Left colon (tissue), 2 donors: Measurements from ENCODE around the gene BPIFB1. TPM values are rescaled to one million over a fixed set of nuclear protein-coding genes. Genes with fewer than 3 reads are reported as not detected.

Experiments used
- ATAC-seq: fragments of 200-7000 bp; cut with Tn5 transposase; one replicate; pipeline ENCODE4 v1.9.1; 2020; ENCODE audit warnings: mild to moderate bottlenecking, moderate library complexity
- DNase-seq, 2 donors: peaks; one replicate each; pipeline ENCODE4 v3.0.0-alpha.2; 2020
- intact Hi-C, 2 donors: fragments of 100-400 bp; cut with DNase I in 1 of 2; cut with micrococcal nuclease in 1 of 2; formaldehyde crosslinking; loops; one replicate each; pipeline versions ENCODE4 v1.11.2 to v1.14.0; 2022; cut with DNase I, micrococcal nuclease
- total RNA-seq, 2 donors: library from RNA; stranded (reverse); fragmentation: NEBNext Ultra II Directional; extraction: Animal tissue kit (Norgen Biotek cat#: 25700); gene quantifications; one replicate each; pipeline ENCODE4 v1.2.1, GENCODE V29; 2021
- donor health status: DM: no; HTN: no; CAD: no.
- donor health status: DM: yes; HTN: yes; CAD: no.

BPIFB1 gene
- total RNA-seq, 2 donors from 2014 or later = not detected

DNA sequence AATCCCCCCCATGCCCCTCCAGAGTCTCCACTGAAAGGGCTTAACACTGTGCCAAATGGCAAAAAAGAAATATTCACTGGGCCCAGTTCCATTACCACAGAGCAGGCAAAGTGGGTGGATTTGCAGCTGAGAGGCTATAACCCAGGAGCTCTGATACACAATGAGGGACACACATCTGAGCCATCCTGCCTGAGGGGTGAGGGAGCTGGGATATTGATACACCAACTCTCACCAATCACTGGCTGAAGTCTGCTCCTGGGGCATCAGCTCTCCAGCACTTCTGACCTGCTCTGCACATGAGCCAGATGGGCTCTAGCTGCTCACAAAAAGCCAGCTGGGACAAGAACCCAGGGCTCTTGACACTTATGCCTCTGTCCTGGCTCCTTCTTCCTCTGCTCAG is 4.9 kb downstream of the BPIFB1 start:
- ATAC-seq = no peak
- intact Hi-C loops = no loop called here

DNA sequence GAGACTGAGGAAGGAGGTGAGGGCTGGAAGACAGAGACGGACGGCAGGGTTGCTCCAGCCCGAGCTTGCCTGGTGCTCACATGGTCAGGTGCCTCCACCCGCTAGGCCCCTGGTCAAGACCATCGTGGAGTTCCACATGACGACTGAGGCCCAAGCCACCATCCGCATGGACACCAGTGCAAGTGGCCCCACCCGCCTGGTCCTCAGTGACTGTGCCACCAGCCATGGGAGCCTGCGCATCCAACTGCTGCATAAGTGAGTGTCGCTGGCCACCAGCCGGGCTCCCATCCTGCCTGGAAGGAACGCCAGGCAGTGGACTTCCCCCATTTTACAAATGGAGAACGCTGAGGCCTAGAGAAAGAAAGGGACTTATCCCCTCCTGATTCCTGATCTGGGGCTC is 7.8 kb downstream of the BPIFB1 start:
- intact Hi-C loops = no loop called here
- ATAC-seq = no peak
- no peak for DNase-seq

More for the DNA sequence above, 4.9 kb downstream of the BPIFB1 start:
- no peak for DNase-seq

DNA sequence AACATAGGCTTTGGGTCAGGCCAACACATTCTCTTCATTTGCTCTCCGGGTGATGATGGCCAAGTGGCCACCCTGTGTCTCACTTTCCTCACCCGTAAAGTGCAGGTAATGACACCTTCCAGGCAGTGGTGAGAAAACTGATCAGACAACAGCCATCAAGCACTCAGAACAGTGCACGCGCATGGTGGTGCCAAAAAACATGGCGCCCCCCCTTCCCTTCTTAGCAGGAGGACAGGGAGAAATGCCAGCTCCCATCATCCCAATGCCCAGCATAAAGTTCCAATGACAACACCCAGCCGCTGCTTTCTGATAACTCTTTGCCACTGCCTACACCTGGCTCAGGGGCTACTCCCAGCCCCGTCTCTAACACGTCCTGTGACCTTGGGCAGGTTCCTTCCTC is 8.4 kb downstream of the BPIFB1 start:
- ATAC-seq (no peak), DNase-seq (no peak)
- intact Hi-C loops = no loop called here

DNA sequence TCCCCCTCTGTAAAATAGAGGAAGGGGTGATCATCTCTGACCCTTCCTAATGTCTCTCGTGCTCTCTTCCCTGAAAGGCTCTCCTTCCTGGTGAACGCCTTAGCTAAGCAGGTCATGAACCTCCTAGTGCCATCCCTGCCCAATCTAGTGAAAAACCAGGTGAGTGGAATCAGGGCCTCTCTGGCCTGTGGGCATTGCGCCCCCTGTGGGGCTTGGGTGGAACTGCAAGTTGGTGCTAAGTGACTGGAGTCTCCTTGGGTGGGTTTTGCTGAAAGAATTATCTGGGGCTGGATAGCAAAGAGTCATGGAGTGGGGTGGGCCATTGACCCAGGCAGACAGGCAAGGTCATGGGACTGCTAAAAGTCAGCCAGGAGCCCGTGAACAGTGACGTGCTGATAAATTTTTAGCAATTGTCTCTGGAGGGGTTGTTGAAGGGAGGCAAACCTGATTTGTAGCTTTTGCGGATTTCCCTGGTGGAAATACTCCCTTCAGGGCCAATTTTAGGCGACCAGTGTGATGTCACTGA is 8.9 kb downstream of the BPIFB1 start:
- peak in 1 of 2 donors; percentile 36 for DNase-seq
- ATAC-seq = no peak
- intact Hi-C loops = no loop called here

DNA sequence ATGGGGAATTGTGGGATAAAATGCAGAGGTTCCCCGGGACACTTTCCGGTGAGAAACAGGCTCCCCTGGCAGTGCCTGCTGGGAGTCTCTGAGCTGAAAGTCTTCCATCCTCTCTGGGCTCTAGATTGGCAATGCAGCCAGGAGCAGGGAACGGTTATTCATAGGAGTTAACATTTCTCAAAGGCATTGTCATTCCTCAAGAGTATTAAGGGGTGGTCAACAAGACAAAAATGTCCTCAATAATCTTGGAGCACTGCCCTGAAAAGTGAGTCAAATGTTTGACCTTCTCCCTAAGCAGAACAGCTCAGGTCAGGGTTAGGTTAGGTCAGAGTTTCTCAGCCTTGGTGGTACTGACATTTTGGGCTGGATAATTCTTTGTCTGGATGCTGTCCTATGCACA is 13.2 kb downstream of the BPIFB1 start:
- ATAC-seq (no peak), DNase-seq (no peak)
- intact Hi-C loops = loop anchor here in 1 of 2 donors (5.0 kb wide), 2 partner anchors 394 to 509 kb away; no protein-coding TSS in a partner anchor

DNA sequence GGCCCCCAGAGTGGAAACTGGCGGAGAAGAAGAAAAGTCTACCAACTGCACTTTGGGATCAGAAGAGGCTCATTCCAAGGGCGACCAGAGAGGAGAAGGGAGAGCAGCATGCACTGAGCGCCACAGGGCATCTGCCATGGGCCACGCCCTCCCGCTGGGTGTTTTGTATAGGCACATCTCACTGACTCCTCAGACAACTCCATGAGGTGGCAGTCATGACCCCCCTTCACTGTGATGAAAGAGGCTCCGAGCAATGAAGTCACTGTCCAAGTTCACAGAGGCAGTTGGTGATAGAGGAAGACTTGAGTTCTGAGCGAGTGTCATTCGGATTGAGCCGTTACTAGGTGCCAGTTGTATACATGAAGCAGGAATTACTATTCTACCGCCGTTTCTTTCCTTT is 15.4 kb downstream of the BPIFB1 start:
- ATAC-seq = no peak
- intact Hi-C loops = loop anchor here in 1 of 2 donors (5.0 kb wide), 2 partner anchors 396 to 511 kb away; no protein-coding TSS in a partner anchor
- DNase-seq = no peak

DNA sequence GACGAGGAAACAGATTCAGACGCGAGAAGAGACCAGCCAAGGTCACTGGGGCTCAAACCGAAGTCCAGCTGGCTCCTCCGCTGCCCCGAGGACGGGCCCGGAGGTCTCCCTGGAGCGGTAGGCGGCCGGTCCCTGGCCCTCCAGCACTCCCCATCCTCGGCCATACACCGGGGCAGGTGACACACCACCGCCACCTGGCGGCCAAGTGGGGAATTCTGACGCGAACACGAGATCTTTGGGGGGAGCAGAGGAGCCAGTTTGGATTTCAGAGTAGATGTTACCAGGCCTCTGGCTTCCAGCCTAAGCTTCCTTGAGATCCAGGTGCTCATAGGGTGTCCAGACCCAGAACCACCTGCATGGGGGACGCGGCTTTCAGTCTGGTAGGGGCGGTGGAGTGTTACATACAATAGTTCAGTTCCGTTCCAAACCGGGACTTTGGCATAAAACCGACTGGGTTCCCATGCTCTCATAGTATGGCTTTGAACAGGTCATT is 16.1 kb downstream of the BPIFB1 start:
- DNase-seq (peak; percentile 27 to 65), ATAC-seq (peak; percentile 73)
- intact Hi-C loops = loop anchor here in 1 of 2 donors (5.0 kb wide), 2 partner anchors 397 to 512 kb away; no protein-coding TSS in a partner anchor

DNA sequence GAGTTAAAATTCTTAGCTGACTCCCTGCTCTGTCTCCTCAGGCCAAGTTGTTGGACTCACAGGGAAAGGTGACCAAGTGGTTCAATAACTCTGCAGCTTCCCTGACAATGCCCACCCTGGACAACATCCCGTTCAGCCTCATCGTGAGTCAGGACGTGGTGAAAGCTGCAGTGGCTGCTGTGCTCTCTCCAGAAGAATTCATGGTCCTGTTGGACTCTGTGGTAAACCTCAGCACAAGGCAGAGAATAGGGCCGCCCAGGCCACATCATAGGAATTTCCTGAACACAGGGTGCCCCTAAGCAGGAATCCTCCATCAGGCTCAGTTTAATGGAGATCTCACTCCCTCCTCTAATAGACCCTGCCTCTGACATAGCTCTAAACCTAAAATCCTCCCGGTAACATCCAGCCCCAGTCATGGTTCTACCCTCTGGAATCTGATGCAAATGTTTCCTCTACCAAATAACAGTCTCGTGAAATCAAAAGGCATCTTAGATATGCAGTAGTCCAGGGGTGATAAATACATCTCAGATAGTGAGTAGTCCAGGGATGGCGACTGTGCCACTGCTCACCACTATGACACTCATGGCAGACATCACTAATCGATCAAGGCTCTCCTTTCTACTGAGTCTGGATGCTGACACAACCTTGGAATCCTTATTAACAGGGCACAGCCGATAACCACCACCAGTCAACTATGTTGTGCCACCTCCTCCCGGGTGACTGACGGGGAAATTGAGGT is 18.3 kb downstream of the BPIFB1 start:
- intact Hi-C loops = loop anchor here in 1 of 2 donors (10.0 kb wide), 1 partner anchor 397 kb away; no protein-coding TSS in a partner anchor
- DNase-seq = no peak
- ATAC-seq = no peak

DNA sequence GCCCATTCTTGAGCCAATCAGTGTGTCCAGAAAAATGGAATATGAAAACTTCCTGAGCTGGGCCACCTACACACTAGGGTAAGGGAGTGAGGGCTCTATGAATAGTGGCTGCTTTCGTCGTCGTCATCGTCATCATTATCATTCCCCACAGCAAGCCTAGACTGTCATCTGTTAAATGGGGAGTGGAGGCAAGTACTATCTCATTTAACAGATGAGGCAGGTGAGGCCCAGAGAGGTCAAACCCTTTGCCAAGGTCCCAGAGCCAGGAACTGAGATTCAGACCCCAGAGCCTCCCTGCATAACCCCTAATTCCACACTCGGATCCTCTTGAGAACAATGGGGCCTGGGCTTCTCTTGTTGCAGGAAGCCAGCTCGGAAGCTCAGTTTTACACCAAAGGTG is 20.6 kb downstream of the BPIFB1 start:
- no peak for ATAC-seq
- intact Hi-C loops = loop anchor here in 1 of 2 donors (10.0 kb wide), 1 partner anchor 399 kb away; no protein-coding TSS in a partner anchor
- no peak for DNase-seq

DNA sequence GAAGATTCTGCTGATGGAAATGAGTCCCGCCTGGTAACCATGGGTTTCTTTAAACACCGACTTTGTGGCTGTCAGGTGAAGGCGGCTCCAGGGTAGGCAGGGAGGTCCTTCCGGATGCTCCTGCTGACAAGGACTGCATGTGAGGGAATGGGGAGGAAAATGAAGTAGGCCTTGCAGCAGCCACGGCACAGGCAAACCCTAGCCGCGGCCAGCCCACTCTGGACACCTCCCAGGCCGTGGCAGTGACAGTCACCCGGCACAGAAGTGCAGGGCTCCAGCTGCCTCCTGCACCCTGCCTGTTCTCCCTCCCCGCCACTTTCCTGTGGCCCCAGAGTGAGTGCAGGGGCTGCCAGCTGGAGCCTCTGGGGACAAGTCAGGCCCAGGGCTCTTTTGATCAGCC is 21.0 kb downstream of the BPIFB1 start:
- intact Hi-C loops = loop anchor here in 1 of 2 donors (10.0 kb wide), 1 partner anchor 399 kb away; no protein-coding TSS in a partner anchor
- ATAC-seq = no peak
- DNase-seq = no peak

DNA sequence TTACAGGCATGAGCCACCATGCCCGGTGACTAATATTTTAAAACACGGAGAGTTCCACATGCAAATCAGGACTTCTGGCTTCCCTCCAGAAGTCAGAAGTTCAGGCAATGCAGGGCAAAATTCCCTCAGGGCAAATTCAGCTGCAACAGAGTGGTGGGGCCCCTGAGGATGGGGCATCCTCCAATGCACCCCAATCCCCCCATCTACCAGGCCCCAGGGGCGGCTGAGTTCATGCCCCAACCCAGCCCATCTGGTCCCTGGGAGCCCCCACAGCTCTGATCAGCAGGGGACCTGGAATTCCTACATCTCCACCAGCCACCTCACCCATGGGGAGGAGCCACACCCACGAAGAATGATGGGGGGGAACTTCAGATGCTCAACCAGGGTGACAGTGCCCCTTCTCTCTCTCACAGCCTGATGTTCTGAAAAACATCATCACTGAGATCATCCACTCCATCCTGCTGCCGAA is 22.6 kb downstream of the BPIFB1 start:
- DNase-seq (no peak), ATAC-seq (no peak)
- intact Hi-C loops = loop anchor here in 1 of 2 donors (10.0 kb wide), 1 partner anchor 401 kb away; no protein-coding TSS in a partner anchor

DNA sequence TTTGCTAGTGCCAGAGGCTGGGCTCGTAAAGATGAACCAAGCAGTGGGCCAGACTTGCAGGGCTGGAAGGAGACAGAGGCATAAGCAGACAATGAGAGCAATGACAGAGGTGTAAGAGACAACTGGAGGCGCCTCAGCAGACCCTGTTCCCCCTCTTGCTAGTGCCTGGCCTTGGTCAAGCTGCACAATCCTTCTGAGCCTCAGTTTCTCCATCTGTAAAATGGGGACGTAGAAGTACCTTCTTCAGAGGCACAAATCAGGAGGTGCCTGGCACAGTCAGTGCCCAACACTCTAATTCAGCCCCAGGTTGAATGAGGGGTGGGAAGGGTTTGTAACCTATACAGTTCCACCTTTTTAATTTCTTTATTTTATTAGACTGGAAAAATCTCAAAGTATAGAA is 23.2 kb downstream of the BPIFB1 start:
- DNase-seq (no peak), ATAC-seq (no peak)
- intact Hi-C loops = loop anchor here in 1 of 2 donors (10.0 kb wide), 1 partner anchor 401 kb away; no protein-coding TSS in a partner anchor

DNA sequence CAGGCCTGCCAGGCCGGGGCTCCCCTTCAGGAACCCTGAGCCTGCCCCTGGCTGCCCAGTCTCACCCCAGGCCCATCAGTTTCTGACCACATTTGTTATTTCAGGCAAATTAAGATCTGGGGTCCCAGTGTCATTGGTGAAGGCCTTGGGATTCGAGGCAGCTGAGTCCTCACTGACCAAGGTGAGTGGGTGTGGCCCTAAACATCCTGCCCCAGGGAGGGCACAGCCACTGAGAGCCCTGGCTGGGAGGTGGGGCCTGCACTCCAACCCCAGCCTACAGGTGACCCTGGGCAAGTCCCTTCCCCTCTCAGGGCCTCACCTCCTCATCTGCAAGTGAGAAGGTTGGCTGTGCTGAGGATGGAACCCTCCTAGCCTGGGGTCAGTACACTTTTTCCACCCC is 23.8 kb downstream of the BPIFB1 start:
- DNase-seq (no peak), ATAC-seq (no peak)
- intact Hi-C loops = loop anchor here in 1 of 2 donors (10.0 kb wide), 1 partner anchor 402 kb away; no protein-coding TSS in a partner anchor

DNA sequence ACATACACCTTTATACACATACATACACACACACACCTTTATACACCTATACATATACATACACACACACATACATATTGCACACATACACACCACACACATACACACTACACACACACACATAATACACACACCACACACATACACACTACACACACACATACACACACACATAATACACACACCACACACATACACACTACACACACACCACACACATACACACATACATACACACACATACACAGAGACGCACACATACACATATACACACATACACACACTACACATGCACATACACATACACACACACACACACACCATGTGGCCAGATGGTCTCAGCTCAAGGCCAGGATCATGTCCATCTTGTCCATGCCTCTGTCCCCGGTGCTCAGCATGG is 25.7 kb downstream of the BPIFB1 start:
- DNase-seq = no peak
- ATAC-seq = no peak
- intact Hi-C loops = loop anchor here in 1 of 2 donors (10.0 kb wide), 1 partner anchor 404 kb away; no protein-coding TSS in a partner anchor

DNA sequence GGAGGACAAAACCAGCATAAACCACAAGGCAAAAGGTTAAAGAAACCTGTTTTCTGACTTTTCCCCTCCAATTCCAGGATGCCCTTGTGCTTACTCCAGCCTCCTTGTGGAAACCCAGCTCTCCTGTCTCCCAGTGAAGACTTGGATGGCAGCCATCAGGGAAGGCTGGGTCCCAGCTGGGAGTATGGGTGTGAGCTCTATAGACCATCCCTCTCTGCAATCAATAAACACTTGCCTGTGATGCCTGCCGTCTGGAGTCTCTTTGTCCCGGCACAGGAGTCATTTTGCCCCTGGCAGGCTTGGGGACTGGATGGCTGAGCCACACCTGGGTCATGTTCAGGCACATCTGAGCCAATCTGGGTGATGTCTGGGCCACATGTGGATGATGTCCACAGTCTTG is 26.6 kb downstream of the BPIFB1 start:
- DNase-seq = no peak
- ATAC-seq = no peak
- intact Hi-C loops = loop anchor here in 1 of 2 donors (10.0 kb wide), 1 partner anchor 405 kb away; no protein-coding TSS in a partner anchor

DNA sequence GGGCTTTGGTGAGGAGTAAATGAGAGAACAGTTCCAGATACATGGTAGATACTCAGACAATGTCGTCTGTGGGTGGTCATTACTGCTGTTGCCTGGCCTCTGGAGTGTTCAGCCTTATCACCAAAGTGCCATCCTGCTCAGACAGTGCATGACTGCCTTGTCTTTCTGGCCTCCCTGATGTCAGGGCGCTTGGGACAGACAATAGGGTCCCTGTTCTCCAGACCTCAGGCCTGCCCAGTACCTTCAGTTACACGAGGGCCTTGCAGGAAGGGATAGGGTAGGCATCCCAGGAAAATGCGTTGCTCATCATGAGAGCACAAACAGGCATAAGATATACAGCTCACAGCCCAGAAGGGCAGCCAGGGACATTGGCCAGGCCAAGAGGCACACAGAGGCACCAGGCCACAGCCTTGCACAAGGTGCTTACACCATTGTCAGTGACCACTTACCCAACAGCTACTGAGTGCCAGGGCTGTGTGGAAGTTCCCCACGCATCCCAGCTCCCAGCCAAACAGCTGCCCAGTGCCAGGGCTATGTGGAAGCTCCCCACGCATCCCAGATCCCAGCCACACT is 27.4 kb downstream of the BPIFB1 start:
- ATAC-seq (no peak), DNase-seq (no peak)
- intact Hi-C loops = no loop called here

DNA sequence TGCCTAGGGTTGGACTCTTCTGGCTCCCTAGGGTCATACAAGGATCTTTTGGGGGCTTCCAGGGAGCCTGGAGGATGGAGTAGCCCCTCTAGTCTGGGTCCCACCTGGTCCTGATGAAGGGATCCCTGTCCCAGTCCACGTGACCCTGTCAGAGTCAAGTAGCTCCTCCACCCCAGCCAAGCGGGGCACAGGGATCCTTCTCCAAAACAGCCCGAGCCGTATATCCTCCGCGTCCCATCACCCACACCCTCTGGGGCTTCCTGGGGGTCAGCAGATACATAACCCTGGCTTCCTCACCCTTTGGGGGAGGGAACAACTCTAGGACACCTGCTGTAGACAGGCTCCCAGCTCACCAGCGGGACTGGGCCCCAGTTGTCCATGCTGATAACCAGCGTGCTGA is 28.0 kb downstream of the BPIFB1 start:
- no peak for ATAC-seq
- intact Hi-C loops = no loop called here
- no peak for DNase-seq

DNA sequence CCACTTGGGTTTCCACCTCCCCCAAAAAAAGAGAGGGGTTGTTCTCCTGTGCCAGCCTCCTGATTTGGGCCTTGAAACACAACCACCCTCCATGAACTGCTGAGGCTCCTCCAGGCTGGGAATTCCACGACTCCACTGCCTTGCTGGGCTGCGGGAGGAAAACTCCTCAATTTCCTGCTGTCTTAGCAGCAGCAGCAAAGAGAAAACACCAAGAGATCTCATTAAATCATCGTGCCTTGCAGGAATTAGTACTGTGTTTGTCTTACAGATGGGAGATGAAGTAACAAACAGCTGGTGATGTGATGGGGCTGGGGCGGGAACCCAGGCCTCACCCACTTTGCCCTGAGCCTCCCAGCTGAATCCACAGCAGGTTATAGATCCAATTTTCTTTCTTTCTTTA is 29.0 kb downstream of the BPIFB1 start:
- ATAC-seq = no peak
- DNase-seq = no peak
- intact Hi-C loops = no loop called here

DNA sequence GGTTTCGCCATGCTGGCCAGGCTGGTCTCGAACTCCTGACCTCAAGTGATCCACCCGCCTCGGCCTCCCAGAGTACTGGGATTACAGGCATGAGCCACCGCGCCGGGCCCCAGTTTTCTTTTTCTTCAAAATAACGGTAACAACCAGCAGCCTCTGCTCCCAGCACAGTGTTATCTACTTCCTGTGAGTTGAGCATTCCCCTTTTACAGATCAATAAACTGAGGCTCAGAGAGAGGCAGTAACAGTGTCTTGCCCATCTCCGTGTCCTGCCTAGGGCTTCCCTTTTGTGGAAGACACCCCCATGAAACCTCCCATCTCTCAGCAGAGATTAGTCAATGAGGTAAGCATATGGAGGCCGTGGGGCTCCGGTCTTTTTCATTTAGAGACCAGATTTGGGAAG is 29.6 kb downstream of the BPIFB1 start:
- intact Hi-C loops = no loop called here
- DNase-seq = no peak
- no peak for ATAC-seq
